ENCODE results near the gene BUB3.

- TF ChIP-seq, protein P1, sequence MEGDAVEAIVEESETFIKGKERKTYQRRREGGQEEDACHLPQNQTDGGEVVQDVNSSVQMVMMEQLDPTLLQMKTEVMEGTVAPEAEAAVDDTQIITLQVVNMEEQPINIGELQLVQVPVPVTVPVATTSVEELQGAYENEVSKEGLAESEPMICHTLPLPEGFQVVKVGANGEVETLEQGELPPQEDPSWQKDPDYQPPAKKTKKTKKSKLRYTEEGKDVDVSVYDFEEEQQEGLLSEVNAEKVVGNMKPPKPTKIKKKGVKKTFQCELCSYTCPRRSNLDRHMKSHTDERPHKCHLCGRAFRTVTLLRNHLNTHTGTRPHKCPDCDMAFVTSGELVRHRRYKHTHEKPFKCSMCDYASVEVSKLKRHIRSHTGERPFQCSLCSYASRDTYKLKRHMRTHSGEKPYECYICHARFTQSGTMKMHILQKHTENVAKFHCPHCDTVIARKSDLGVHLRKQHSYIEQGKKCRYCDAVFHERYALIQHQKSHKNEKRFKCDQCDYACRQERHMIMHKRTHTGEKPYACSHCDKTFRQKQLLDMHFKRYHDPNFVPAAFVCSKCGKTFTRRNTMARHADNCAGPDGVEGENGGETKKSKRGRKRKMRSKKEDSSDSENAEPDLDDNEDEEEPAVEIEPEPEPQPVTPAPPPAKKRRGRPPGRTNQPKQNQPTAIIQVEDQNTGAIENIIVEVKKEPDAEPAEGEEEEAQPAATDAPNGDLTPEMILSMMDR (IDR thresholded peaks at IDR 0.05), result no peak
- no peak for TF ChIP-seq POLR2A (IDR thresholded peaks at IDR 0.05; ENCODE audit: low read depth)
- TF ChIP-seq EP300 (IDR thresholded peaks at IDR 0.05), result no peak
- no peak for TF ChIP-seq POLR2AphosphoS5 (IDR thresholded peaks at IDR 0.05)
Measured at GRCh38 chr10:123149568-123150270, 4.5 kb upstream of the BUB3 start.
